Activated CD8-positive, alpha-beta T cell treated with anti-CD3 and anti-CD28 coated beads for 36 hours (primary cell): ENCODE data around the gene LTB. TPM values are rescaled to one million over a fixed set of nuclear protein-coding genes. Genes with fewer than 3 reads are reported as not detected.

Experiments
- ATAC-seq: fragments of 200-7000 bp; cut with Tn5 transposase; one replicate; pipeline ENCODE4 v1.10.0; 2021; ENCODE audit warnings: mild to moderate bottlenecking, moderate library complexity
- CTCF ChIA-PET: fragments of 350-600 bp; sonication (Branson Sonifier 250); formaldehyde crosslinking; loops from one replicate; lab custom pipeline; 2021; ENCODE audit warnings: antibody characterized with exemption; lab: Charles Lee
- POLR2A ChIA-PET: fragments of 350-600 bp; sonication (Branson Sonifier 250); formaldehyde crosslinking; loops from one replicate; lab custom pipeline; 2021; ENCODE audit warnings: antibody characterized with exemption; lab: Charles Lee
- DNase-seq: peaks from one replicate; pipeline ENCODE4 v3.0.0-alpha.2; 2020
- H3K27ac Mint-ChIP-seq: one replicate; pipeline ENCODE4 v1.8.0; 2021; ENCODE audit warnings: mild to moderate bottlenecking, mixed read lengths
- H3K27me3 Mint-ChIP-seq: one replicate; pipeline ENCODE4 v1.8.0; 2021; ENCODE audit warnings: mixed read lengths
- H3K36me3 Mint-ChIP-seq: one replicate; pipeline ENCODE4 v1.8.0; 2021; ENCODE audit warnings: low read depth, mixed read lengths
- H3K4me1 Mint-ChIP-seq: one replicate; pipeline ENCODE4 v1.8.0; 2021; ENCODE audit warnings: low read depth, mixed read lengths
- H3K4me3 Mint-ChIP-seq: one replicate; pipeline ENCODE4 v1.8.0; 2021; ENCODE audit warnings: mild to moderate bottlenecking, moderate library complexity, mixed read lengths
- H3K9me3 Mint-ChIP-seq: one replicate; pipeline ENCODE4 v1.8.0; 2021; ENCODE audit warnings: mixed read lengths
- intact Hi-C: fragments of 100-400 bp; cut with micrococcal nuclease; formaldehyde crosslinking; loops from one replicate; pipeline ENCODE4 v1.10.0; 2022
- total RNA-seq, 2 experiments: library from RNA; stranded (reverse); gene quantifications; one replicate each; pipeline ENCODE4 v1.2.3, GENCODE V29; 2021
- TF ChIP-seq, protein P1 (sequence below): fragments of 200-600 bp; IDR thresholded peaks from one replicate; pipeline ENCODE4 v1.8.0; 2022; ENCODE audit warnings: antibody characterized with exemption, mild to moderate bottlenecking

Gene LTB
- total RNA-seq, 2 experiments from 2014 or later: 368 to 375 TPM

- peaks cover 76% of the 10 kb centered on the region for H3K36me3 Mint-ChIP-seq
- ChIA-PET POLR2A (interaction anchor here (0.8 to 11.4 kb wide), 16 partner anchors 8 to 237 kb away, joined by 3 to 235 read pairs (median 6); partner anchors contain the start of genes APOM, BAG6, C6orf47 and CSNK2B), CTCF (interaction anchor here (1.2 to 2.1 kb wide), 9 partner anchors 12 to 128 kb away, joined by 3 to 6 read pairs (median 4); partner anchors contain the start of genes BAG6, DDX39B and NFKBIL1)
- TF ChIP-seq, protein P1, sequence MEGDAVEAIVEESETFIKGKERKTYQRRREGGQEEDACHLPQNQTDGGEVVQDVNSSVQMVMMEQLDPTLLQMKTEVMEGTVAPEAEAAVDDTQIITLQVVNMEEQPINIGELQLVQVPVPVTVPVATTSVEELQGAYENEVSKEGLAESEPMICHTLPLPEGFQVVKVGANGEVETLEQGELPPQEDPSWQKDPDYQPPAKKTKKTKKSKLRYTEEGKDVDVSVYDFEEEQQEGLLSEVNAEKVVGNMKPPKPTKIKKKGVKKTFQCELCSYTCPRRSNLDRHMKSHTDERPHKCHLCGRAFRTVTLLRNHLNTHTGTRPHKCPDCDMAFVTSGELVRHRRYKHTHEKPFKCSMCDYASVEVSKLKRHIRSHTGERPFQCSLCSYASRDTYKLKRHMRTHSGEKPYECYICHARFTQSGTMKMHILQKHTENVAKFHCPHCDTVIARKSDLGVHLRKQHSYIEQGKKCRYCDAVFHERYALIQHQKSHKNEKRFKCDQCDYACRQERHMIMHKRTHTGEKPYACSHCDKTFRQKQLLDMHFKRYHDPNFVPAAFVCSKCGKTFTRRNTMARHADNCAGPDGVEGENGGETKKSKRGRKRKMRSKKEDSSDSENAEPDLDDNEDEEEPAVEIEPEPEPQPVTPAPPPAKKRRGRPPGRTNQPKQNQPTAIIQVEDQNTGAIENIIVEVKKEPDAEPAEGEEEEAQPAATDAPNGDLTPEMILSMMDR: no peak
- no peaks in the 10 kb centered on the region for H3K9me3 Mint-ChIP-seq
- peak overlapping the region; percentile 95 for H3K4me3 Mint-ChIP-seq
- no peaks in the 10 kb centered on the region for H3K27me3 Mint-ChIP-seq
- no peak for DNase-seq
- H3K27ac Mint-ChIP-seq: peak overlapping the region; percentile 95
- intact Hi-C loops: loop anchor here (2.0 kb wide), 1 partner anchor 43 kb away; the partner anchor contains the start of gene GPANK1
- peaks cover 43% of the 10 kb centered on the region for H3K4me1 Mint-ChIP-seq
- ATAC-seq: no peak
Observed at GRCh38 chr6:31621991-31622390, 39.8 kb upstream of the LTB start.

DNA sequence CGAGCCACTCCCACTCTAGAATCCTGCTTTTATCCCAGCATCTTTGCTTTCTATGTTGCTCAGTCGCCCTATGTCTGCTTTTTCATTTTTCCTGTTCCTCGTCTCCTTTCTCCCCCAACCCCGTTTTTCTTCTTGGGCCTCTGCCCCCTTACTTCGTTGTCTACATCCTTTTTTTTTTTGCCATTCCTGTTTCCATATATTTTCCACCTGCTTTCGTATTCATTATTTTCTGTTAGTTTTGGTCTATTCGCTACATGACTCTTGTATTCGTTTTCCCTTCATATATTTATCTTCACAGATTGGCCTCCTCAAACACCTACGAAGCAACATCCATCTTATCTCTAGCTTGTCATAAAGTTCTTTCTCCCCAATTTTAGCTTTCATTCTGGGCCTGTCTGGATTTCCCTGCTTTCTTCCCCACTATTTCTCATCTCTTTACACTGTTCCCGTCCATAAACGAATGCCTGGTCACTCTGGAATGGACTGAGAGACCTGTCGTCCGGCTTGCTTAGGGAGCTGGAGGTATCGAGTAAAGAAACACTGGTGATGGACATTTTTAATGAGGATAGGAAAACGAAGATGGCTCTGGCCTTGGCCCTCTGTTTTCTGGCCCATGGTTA, 39.2 kb upstream of the LTB start:
- POLR2A ChIA-PET: interaction anchor here (1.0 to 11.4 kb wide), 15 partner anchors 9 to 238 kb away, joined by 3 to 235 read pairs (median 5); partner anchors contain the start of genes APOM, BAG6, CSNK2B and DDX39B
- H3K4me1 Mint-ChIP-seq: peaks cover 49% of the 10 kb centered on the region
- peaks cover 77% of the 10 kb centered on the region for H3K36me3 Mint-ChIP-seq
- intact Hi-C loops: loop anchor here (2.0 kb wide), 1 partner anchor 43 kb away; the partner anchor contains the start of gene GPANK1
- CTCF ChIA-PET: interaction anchor here (0.7 to 2.1 kb wide), 9 partner anchors 13 to 80 kb away, joined by 3 to 6 read pairs (median 4); partner anchors contain the start of genes ATP6V1G2, BAG6, DDX39B and NFKBIL1
- peak overlapping the region; percentile 95 for H3K4me3 Mint-ChIP-seq
- DNase-seq (no peak), ATAC-seq (no peak)
- H3K27me3 Mint-ChIP-seq: no peaks in the 10 kb centered on the region
- H3K9me3 Mint-ChIP-seq: no peaks in the 10 kb centered on the region
- TF ChIP-seq, protein P1: no peak
- H3K27ac Mint-ChIP-seq: peak overlapping the region; percentile 95

DNA sequence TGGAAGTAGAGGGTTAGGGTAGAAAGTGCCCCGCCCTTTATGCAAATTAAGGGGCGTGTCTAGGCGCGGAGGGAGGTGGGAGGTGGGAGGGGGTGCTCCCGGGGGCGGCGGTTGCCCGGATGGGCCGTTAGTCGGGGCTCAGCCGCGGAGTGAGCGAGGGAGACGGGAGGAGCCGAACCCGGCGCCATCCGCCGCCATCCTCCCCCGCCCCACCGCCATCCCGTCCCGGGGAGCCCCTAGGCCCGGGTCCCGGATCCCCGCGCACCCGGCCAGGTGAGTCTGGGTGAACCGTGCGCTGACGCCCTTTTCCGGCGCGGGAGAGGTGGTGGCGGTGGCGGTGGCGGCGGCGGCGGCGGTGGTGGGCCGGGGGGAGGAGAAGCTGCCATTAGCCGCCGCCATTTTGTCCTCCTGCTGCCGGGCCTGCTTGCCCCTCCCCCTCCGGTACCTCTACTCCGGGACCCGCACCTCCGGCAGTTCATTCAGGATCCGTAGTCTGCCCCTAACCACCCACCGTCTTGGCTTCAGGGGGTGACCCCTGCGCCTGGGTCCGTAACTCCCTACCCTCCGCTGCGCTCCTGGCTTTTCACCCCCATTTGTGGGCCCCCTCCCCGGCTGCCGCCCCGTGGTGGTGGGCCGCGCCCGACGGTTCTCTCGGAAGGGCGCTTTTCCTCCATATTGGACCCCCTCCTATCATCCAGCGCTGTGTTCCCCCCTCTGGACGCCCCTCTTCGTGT, 38.5 kb upstream of the LTB start, which contains the start of gene PRRC2A:
TSS of gene PRRC2A (plus strand) at position 130 of the 734 bp plus-strand sequence. CDS start 2,075 bp downstream, outside the sequence.
- H3K4me3 Mint-ChIP-seq: peak within 1 kb of the TSS; percentile 95
- H3K9me3 Mint-ChIP-seq: no peaks in the 10 kb centered on the region
- peak; percentile 25 for ATAC-seq
- DNase-seq: peak; percentile 85
- TF ChIP-seq, protein P1: no peak
- peaks cover 75% of the 10 kb centered on the region for H3K36me3 Mint-ChIP-seq
- intact Hi-C loops: loop anchor here (2.0 kb wide), 1 partner anchor 44 kb away; the partner anchor contains the start of gene GPANK1
- ChIA-PET POLR2A (interaction anchor here (0.7 to 11.4 kb wide), 12 partner anchors 19 to 221 kb away, joined by 3 to 235 read pairs (median 5); partner anchors contain the start of genes BAG6, CSNK2B, DDX39B and GPANK1), CTCF (interaction anchor here (0.7 to 1.5 kb wide), 6 partner anchors 24 to 74 kb away, joined by 3 to 5 read pairs (median 3); partner anchors contain the start of genes ATP6V1G2 and BAG6)
- H3K27ac Mint-ChIP-seq: peak within 1 kb of the TSS; percentile 97
- peaks cover 54% of the 10 kb centered on the region for H3K4me1 Mint-ChIP-seq
- H3K27me3 Mint-ChIP-seq: no peaks in the 10 kb centered on the region

DNA sequence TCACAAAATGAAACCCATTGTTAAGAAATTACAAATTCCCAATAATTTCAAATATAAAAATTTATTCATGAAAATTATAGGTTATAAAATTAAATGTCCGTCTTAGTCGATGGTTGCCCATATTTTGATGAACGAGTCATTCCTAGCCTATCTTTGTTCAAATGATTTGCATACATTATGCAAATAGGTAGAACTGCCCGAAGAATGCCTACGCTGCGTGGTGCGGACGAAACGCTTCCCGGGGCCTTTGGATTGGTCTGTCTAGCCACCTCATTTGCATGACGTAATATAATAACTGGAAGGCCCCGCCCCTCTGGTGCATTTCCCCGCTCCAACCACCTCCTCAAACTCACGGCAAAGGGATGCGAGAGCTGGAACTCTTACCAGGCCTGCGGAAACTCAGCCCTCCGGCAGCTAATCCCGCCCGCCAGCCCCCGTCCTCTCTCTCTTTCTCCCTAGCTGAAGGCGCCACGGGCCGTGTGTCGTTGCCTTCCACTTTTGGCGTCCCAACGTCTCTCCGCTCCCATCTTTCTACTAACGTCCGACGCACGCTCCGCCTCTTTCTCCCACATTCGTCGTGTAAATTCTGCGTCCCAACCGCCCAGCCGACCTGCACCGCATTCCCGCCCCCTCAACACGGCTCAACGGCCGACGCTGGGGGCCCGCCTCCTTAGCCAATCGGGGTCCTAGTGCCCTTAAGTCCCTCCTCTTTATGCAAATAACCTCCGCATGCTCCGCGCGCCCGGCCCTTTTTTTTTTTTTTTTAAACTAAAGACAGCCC, 37.8 kb upstream of the LTB start:
- intact Hi-C loops: loop anchor here (2.0 kb wide), 1 partner anchor 45 kb away; the partner anchor contains the start of gene GPANK1
- DNase-seq (peak; percentile 99), ATAC-seq (peak; percentile 84)
- TF ChIP-seq, protein P1: no peak
- Mint-ChIP-seq H3K36me3 (peaks cover 67% of the 10 kb centered on the region), H3K9me3 (no peaks in the 10 kb centered on the region), H3K27me3 (no peaks in the 10 kb centered on the region), H3K4me3 (peak overlapping the region; percentile 95), H3K27ac (peak overlapping the region; percentile 97), H3K4me1 (peaks cover 59% of the 10 kb centered on the region)
- ChIA-PET CTCF (interaction anchor here (0.7 to 0.9 kb wide), 3 partner anchors 24 to 68 kb away, joined by 3 read pairs; no protein-coding TSS in a partner anchor), POLR2A (interaction anchor here (0.7 to 5.1 kb wide), 13 partner anchors 27 to 221 kb away, joined by 3 to 44 read pairs (median 4); partner anchors contain the start of genes BAG6, DDX39B, LTB and TNF)
